ENCODE measurements around the gene FHL3. TPM values are rescaled to one million over a fixed set of nuclear protein-coding genes. Genes with fewer than 3 reads are reported as not detected.
"Not testable (repeated sequence)": the region's sequence is repeated elsewhere in the genome, so short reads cannot be mapped to it uniquely, and the experiment has no call there.

Gene FHL3
- total RNA-seq, 1 donor from 2014 or later = 13.6 TPM

DNA sequence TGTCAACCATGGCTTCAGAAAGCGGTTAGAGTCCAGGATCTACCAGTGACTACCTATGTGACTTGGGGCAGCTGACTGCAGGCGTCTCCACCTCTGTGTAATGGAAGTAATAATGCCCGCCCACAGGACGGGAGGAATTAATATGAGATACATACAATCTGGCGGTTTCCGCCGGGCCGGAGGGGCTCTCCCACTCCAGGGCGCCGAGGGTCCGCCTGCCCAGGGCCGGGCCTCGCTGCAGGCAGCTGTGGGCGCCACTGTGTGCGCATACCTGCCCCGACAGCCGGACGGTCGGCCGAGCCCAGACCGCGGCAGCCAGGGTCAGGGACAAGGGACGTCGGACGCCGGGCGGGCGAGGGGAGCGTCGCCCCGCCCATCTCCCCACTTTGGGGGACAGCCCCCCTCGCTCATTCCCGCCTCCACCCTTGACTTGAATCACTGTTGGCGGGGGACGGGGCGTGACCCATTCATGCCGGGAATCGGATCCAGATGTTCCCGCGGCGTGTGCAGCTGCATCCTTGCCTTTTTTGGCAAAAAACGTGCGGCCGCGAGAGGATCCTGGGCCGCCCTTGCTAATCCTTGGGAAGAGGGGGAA is 9.5 kb downstream of the FHL3 start:
- DNase-seq (ENCODE audit: low spot score) = peak; percentile 94

DNA sequence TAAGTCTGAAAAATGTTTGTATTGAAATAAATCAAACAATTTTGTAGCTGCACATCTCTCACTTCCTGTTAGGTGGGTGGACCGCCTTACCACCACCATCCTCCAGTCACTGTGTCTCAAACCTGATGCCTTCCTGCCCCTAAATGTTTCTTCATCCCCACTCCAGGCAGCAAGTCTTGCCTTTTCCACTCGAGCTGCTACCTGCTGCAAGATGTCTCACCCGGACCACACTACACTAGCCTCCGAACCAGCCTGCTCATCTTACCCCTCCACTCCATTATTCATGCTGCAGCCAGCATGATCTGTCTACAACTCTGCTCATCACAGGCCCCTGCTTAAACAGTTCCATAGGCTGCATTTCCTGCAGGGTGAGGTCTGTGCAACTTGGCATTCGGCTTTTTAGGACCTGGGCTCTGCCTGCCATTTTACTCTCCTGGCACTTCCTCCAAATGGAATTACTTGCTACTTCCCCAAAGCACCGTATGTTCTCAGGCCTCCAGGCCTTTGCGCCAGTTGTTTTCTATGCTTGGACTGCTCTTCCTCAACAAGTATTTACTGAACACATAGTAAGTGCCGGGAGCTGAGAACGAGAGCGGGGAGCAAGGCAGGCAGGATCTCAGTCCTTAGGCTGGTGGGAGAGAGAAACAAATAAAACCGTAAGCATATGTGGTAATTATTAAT is 10.3 kb downstream of the FHL3 start:
- no peak for DNase-seq (ENCODE audit: low spot score)

DNA sequence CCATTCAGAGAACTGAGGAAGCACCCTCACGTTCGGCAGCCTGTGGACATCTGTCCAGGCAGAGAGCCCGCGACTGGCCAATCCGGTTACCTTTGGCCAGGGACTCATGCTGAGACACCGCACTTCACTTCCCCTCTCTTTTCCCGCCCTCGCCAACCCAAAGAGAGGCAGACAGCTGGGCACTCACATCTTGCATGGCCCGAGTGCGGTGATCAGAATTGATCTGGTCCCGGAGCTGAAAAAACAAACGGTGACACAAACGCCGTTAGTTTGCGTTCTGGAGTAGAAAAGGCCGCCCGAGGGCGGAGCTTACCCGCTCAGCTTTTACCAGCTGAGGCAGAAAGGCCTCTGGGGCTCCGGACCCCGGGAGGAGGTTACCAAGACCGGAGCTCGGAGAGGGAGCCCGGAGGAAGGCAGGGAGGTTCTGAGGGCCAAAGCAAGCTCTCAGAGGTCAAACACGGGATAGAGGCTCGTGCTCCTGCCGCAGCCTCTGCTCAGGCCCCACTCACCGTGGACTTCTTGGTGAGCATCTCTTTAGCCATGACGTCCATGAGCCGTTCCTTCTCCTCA is 15.9 kb downstream of the FHL3 start:
- DNase-seq (ENCODE audit: low spot score) = no peak

DNA sequence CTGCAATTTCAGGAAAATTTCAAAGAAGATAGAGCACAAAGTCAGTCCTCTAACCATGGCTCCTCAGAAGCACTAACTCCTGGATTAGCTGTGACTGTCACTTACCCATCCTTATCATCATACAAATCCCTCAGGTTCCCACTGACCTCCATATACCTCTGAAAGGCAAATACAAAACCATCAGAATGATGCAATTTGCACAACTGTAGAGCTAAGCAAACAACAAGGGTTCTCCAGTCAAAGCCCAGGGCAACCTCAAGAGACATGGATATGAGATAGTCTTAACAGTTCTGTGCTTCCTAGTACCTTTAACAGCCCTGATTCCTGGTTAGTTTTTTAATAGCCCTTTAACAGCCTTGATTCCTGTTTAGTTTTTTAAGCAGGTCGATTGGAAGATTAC is 17.6 kb downstream of the FHL3 start:
- DNase-seq (ENCODE audit: low spot score) = no peak

DNA sequence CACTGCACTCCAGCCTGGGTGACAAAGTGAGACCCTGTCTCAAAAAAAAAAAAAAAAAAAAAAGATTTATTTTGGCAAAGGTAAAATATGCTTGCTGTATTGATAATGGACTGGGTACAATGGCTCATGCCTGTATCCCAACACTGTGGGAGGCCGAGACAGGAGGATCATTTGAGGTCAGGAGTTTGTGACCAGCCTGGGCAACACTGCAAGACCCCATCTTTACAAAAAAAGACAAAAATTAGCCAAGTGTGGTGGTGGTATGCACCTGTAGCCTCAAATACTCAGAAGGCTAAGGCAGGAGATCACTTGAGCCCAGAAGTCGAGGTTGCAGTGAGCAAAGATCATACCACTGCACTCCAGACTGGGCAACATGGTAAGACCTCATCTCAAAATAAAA is 21.8 kb downstream of the FHL3 start:
- DNase-seq (ENCODE audit: low spot score) = no peak

DNA sequence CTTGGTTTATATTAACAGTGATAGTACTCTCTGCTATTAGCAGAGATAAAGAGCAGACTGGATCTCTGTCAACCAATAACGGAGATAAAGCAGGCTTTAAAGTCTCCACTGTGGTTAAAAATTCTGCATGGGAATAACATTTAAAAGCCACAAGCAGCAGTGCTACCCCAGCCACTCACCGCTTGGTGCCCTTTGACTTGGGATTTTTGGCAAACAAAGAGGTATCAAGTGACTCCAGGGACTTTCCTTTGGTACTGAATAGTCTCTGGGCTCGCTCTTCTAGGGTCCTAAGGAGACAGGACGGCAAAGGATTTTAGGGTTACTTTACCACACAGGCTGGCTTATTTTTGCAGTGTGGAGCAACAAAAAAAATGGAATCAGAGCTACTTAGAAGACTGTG is 26.8 kb downstream of the FHL3 start:
- no peak for DNase-seq (ENCODE audit: low spot score)

DNA sequence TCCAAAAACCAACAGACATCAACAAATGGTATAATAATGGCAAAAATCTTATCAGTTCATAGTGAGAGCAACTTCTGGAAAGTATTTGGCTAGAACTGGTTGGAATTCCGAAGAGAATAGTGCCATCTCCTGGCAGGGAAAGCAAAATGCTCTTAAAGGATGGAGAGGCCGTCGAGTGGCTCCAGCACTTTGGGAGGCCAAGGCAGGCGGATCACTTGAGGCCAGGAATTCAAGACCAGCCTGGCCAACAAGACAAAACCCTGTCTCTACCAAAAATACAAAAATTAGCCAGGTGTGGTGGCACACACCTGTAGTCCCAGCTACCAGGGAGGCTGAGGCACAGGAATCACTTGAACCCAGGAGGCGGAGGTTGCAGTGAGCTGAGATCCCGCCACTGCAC is 30.2 kb downstream of the FHL3 start:
- not testable (repeated sequence) for DNase-seq (ENCODE audit: low spot score)

DNA sequence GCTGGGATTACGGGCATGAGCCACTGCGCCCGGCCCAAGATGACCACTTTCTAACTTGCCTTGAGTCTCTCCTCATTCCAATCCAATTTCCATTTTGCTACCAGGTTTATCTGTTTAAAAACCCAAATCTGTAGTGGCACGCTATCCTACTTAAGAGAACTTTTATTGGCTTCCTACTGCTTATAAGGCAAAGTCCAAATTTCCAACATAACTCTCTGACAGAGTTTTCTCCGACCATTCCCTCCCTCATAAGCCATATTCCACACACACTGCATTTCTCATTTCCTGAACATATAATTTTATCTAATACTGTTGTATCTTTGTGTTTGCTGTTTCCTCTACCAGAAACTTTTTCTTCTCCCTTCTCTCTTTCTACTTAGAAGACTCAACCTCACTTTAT is 30.7 kb downstream of the FHL3 start:
- DNase-seq (ENCODE audit: low spot score) = no peak

DNA sequence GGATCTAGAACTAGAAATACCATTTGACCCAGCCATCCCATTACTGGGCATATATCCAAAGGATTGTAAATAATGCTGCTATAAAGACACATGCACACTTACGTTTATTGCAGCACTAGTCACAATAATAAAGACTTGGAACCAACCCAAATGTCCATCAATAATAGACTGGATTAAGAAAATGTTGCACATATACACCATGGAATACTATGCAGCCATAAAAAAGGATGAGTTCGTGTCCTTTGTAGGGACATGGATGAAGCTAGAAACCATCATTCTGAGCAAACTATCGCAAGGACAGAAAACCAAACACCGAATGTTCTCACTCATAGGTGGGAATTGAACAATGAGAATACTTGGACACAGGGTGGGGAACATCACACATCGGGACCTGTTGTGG is 31.6 kb downstream of the FHL3 start:
- DNase-seq (ENCODE audit: low spot score) = not testable (repeated sequence)

DNA sequence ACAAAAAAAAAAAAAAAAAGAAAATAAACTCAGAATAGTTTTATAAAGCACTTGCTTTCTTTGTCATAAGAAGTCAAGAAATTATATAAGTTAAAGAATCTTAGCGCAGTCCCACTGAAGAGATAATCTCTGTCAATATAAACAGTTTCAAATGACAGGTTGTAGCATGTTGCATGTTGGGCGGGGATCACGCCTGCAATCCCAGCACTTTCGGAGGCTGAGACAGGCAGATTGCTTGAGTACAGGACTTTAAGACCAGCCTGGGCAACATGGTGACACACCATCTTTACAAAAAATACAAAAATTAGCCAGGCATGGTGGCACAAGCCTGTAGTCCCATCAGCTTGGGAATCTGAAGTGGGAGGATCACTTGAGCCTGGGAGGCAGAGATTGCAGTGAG is 40.0 kb downstream of the FHL3 start:
- no peak for DNase-seq (ENCODE audit: low spot score)

DNA sequence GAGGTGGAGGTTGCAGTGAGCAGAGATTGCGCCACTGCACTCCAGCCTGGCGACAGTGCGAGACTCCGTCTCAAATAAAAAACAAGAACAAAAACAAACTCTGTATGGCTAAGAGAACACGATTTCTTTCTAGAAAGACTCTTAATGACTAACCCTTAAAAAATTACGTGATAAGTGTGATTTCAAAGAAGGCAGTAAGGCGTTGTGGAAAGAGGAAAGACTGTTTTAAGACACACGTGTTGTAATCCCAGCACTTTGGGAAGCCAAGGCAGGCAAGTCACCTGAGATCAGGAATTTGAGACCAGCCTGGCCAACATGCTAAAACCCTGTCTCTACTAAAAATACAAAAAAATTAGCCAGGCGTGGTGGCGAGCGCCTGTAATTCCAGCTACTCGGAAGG is 41.2 kb downstream of the FHL3 start:
- DNase-seq (ENCODE audit: low spot score) = not testable (repeated sequence)

DNA sequence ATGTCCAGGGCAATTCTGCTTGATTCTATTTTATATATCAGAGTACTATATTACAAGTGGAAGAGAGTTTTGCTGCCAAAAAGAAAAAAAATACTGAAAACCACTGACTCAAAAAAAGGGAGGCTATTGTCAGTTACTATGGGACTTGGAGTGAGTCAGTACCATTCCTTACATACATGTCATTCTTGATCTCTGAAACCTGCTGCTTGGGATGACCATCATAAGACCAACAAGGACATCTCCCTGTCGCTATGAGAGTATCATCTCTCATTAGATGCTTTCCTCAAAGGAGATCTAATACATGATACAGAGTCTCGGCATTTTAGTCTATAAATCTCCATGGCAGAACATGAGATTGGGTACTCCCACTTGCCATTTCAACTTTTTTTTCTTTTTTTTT is 46.6 kb downstream of the FHL3 start:
- DNase-seq (ENCODE audit: low spot score) = no peak

DNA sequence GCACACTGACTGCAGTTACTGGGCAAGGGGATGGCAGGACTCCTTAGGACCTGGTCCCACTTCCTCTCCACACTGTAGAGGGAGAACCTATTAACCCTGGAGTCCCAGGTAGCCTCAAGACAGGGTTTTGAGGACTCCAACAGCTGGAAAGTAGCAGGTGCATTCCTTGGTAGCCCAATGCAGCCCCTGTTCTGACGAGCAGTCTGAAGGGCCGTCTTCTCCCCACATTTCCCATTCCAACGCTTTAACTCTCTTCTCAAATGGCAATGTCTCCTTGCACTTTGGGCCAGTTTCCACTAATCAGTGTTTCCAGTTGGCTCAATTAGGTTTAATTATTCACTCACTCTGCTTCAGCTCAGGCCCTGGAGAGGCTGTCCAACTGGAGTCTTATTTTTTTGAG is 49.6 kb downstream of the FHL3 start:
- DNase-seq (ENCODE audit: low spot score) = peak; percentile 6

DNA sequence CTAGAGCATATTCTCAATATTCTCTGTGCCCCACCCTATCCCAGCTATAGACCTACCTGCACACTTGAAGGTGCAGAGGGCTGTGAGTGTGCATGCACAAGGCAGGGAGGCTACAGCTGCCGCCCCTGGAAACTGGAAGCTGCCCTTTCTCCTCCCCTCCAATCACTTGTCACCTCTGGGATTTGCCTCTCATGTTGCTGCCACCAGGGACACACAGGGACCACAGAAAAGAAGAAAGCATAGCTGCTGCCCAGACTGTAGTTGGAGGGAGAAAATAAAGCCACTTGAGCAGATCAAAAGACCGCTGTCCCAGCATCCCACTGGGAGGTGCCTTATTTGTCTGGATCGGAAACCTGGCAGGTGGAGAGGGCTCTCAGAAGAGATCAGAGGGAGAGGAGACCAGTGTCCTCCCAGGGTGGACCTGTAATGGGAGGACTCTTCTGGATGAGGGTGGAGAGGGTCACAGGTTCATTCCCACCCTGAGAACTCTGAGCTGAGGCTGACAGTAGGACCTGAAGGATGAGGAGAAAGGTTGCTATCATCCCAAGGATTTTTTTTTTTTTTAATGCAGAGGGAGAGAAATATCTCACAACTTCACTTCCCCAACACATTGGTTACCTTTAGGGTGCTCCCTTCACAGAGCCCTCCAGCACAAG is 50.9 kb downstream of the FHL3 start:
- peak; percentile 45 for DNase-seq (ENCODE audit: low spot score)

DNA sequence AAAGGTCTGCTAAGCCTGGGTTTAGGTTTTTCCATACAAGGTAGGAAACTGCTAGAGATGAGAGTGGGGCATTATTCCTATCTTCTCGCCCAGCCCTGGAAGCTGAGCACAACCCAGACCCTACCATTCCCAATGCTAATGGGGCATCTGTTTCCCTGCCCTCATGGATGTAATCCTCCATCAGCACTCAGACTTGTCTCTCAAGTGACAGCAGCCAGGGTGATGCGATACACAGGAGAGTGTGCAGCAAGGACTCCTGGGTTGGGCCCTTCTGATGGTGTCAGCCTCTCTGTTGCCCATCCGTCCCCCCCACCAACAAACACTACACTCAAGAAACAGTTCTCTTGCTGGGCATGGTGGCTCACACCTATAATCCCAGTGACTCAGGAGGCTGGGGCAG is 52.6 kb downstream of the FHL3 start:
- peak; percentile 39 for DNase-seq (ENCODE audit: low spot score)

DNA sequence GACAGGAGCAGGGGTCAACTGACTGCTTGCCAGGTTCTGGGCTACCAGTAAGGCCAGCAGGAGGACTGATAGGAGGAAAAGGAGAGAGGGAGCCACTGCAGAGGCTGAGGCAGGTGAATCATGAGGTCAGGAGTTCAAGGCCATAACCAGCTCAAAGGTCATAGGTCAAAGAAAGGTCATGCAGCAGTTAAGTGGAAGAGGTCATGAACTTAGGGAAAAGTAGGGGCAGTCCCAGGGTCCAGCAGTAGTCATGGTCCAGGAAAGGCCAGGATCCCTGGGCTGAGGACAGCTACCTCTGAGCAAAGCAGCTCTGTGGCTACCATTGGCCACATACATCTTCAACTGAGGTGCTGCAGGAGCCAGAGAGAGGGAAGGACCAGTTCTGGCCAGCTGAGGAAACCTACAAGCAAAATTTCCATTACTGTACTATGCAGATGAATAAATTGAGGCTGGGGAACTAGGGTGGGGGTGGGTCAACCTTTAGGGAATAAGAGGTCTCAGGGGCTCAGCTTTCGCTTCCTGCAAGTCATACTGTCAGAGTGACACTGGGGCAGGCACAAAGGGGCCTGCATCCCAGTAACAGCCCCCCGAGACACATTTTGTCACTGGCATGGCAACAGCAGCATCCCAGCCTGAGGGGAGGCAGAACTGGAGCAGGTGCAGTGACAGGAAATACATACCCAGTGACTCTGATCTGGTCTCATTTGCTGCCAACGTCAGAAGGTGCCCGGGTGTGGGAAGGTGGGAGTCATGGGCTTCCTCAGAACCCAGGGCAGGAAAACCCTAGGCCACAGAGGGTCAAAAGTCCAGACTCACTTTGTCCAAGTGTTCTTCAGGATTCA is 53.3 kb downstream of the FHL3 start:
- peak; percentile 41 for DNase-seq (ENCODE audit: low spot score)

DNA sequence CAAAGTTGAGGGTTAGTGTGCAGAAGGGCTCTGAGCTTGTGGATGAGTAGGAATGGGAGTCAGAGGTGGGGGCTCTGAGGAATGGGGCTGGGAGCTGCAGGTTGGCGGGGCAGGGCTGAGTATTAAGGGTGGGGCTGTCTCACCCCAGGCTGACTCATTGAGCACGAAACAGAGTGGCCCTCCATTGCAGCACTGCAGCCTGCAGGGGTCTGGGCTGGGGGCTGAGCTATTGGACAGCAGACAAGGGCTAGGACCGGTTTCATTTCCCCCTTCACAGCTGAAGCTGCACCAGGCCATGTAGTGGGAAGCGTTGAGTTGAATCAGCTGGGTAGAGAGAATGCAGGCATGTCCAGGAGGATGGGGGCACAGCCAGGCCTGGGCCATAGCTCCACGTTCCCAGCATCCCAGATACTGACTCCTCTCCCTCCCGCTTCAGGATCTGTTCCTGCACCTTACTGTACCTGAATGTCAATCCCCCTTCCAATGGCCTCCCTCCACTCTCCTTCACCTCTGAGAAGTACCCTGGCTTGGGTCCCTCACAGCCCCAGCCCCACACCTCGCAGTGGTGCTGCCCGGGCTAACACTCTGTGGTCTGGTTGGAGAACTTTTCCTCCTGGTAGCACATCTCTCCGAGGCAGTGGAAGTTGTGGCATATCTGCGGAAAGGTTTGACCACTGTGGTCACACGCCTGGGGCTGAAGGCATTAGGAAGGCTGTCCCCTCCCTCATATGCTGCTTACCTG is 54.1 kb downstream of the FHL3 start:
- DNase-seq (ENCODE audit: low spot score) = no peak

DNA sequence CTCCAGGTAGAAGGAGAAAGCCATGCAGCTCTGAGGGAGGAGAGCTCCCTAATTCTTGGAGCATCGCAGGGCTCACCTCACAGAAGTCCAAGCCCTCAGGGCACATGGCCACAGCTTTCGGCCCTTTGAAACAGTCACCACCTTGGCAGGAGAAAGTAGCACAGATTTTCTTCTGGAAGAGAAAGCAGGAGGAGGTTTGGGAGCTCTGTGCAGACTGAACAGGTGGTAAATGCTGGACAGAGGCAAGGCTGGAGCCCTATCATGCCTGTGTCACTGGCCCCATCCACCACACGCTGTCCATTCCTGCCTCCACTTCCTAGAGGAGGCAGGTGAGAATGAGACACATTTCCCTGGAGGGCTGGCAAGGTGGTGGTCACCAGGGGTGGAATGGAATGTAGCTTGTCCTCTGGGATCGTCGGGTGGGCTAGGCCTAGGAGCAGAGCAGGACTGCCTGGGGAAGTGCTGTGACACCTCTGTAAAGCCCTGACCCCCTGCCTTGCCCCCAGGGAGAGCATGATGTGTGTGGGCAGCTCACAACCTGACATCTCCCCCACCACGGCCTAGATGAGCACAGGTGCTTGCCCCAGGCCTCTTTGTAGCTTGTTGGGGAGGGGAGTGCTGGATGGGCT is 55.7 kb downstream of the FHL3 start:
- no peak for DNase-seq (ENCODE audit: low spot score)

DNA sequence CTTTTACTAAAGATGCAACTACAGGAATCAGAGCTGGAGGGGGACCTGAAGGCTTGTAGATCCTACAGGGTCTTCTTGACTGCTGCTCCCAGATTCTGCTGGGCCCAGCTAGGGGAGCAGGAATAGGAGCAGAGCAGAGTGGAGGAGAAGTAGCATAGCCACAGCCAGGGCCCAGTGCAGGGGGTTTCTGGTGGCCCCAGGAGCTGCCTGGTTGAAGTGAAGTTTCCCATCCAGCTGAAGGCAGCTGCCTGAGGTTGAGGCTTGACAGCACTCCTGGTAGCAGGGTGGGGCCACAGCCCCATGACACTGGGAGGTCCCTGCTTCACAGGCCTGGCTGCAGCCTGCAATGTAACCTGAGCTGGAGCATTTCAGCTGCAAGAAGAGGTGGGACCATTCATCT is 56.5 kb downstream of the FHL3 start:
- DNase-seq (ENCODE audit: low spot score) = no peak

DNA sequence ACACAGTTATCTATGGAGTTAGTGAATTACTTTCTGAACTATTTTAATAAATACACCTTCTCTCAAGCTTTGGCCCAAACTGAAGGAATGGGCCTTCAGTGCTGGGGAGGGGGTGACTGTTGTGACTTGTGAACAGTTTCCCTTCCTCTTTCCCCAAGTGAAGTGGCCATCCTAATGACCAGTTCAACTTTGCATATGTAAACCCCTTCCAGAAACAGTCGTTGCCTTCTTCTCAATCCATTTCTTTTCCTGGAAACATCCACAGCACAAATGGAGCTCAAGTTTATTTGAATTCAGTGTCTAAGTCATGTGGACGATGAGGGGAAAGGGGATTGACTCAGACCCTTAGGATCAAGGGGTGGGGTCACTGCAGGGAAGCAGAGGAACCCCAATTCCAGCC is 57.1 kb downstream of the FHL3 start:
- DNase-seq (ENCODE audit: low spot score) = no peak

Data from mesenteric fat pad (tissue), 1 donor.